GM19023 (cell line): ENCODE measurements around the gene RAB8A.
"Not testable (repeated sequence)": the region's sequence is repeated elsewhere in the genome, so short reads cannot be mapped to it uniquely, and the experiment has no call there.

Experiments
- ATAC-seq: cut with Tn5 transposase; IDR thresholded peaks from one replicate; pipeline ENCODE4 v1.9.1; 2021; ENCODE audit warnings: mild to moderate bottlenecking, moderate library complexity; ENCODE audit not compliant: unreplicated experiment

Gene RAB8A

DNA sequence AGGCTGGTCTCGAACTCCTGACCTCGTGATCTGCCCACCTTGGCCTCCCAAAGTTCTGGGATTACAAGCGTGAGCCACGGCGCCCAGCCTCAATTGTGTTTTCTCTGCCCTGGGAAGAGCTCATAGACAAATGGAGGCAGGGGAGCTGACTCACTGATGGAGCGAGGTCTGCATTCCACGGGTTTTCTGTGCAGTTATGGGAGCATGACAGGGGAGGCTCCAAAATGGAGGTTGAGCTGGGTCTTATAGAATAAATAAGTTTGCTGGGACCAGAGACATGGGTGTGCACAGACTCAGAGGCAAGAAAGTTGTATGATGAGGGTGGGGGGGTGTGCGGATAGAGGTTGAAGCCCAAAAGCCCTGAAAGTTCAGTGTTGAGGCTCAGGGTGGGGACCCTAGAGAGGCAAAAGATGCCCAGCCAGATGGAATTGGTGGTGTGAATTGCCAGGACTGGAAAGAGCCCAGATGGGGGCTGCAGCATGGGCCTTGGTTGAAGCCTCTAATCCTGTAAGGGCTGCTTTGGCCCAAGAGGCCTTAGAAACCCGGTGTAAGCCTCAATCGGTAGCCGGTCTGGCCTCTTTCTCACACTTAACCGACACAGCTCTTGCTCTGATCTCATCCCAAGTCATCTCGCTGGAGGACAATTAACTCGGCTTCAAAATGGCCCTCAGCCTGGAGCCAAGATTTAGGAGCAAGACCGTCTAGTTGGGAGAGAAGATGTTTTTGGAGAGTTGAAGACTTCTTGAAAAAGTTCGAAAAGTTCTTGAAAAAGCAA is 33.5 kb upstream of the RAB8A start:
- no peak for ATAC-seq

DNA sequence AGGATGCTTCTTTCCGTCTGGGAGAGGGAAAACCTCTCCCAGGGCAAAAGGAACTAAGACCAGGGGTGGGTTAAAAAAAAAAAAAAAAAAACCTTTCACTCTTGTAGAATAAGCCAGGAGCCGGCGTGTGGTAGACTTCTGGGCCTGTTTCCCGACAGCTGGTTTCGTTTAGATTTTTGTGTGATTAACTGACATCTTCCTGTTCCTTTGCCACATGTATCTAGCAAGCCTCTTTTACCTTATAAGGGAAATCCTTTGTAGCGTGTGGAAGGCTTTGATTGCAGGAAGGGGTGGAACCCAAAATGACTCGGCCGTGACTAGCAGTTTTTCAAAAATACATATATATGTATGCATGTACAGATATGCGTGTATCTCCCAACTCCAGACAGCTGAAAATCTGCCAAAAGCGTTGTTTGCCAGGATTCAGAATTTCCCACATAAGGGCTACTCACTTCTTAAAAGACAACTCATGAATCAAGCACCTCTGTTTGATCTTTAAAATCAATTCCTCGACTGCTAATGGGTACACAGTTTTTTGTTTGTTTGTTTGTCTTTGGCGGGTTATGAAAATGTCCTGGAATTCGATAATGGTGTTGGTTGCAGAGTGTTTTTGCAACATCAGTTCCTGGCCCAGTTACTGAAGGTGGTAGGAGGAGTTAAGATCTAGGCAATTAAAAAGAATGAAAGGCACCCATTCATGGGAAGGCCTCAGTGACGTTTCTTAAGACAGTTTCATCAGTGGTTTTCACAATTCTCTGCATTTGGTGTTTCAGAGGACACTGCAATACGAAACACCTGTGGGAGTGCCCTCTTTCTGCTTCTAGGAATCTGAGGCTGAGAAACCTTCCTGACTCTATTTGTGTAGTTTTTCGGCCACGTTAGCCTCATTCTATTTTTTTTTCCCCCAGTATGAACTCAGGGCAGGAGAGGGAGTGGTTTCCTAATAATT is 32.7 kb upstream of the RAB8A start:
- no peak for ATAC-seq

DNA sequence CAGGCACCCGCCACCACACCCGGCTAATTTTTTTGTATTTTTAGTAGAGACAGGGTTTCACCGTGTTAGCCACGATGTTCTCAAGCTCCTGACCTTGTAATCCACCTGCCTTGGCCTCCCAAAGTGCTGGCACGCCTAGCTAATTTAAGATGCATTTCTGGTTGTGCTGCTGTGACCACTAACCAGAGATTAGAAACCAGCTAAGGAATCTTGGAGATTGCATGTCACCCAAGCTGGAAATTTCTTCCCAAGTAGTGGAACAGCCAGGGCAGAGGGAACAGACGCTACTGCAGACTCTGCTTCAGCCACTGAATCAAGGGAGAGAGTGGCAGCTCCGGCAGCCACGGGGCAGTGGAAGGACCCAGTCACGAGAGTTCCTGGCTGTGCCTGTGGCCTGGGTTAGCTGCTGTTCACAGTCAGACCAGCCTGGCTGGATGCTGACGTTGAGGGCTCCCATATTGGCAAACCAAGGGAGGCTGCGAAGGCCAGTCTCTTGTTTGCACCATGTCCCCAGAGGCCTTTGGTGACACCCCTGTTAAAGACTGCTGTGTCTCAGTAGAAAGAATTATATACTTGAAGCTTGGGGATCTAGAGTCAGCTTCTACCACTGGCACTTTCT is 27.5 kb upstream of the RAB8A start:
- ATAC-seq, result no peak

DNA sequence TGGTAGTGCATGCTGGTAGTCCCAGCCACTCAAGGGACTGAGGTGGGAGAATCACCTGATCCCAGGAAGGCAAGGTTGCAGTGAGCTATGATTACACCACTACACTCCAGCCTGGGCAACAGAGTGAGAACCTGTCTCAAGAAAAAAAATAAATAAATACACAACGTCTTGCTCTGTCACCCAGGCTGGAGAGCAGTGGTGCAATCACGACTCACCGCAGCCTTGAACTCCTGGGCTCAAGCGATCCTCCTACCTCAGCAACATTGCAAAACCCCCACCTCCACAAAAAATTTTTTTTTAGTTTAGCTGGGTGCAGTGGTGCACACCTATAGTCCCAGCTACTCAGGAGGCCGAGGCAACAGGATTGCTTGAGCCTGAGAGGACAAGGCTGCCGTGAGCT is 26.6 kb upstream of the RAB8A start:
- ATAC-seq, result no peak

DNA sequence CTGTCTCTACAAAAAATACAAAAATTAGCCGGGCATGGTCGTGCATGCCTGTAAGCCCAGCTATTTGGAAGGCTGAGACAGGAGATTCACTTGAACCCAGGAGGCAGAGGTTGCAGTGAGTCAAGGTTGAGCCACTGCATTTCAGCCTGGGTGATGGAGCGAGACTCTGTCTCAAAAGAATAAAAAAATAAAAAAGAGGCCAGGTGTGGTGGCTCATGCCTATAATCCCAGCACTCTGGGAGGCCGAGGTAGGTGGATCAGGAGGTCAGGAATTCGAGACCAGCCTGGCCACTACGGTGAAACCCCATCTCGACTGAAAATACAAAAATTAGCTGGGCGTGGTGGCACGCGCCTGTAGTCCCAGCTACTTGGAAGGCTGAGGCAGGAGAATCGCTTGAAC is 24.3 kb upstream of the RAB8A start:
- not testable (repeated sequence) for ATAC-seq

DNA sequence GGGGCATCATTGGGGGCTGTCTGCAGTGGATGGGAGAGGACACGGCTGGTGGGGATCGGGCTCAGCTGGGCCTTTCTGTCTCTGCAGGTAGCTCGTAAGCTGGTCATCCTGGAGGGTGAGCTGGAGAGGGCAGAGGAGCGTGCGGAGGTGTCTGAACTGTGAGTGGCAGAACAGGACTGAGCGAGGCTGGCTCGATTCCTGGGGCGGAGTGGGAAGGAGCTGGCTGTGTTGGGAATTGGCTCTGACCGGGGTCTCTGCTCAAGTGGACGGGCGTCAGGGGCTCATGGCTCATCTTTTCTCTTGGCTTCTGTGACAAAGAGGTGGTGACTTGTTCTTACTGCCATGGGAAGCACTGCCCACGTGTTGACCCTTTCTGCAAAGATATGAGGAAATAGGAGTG is 23.7 kb upstream of the RAB8A start:
- ATAC-seq, result no peak

DNA sequence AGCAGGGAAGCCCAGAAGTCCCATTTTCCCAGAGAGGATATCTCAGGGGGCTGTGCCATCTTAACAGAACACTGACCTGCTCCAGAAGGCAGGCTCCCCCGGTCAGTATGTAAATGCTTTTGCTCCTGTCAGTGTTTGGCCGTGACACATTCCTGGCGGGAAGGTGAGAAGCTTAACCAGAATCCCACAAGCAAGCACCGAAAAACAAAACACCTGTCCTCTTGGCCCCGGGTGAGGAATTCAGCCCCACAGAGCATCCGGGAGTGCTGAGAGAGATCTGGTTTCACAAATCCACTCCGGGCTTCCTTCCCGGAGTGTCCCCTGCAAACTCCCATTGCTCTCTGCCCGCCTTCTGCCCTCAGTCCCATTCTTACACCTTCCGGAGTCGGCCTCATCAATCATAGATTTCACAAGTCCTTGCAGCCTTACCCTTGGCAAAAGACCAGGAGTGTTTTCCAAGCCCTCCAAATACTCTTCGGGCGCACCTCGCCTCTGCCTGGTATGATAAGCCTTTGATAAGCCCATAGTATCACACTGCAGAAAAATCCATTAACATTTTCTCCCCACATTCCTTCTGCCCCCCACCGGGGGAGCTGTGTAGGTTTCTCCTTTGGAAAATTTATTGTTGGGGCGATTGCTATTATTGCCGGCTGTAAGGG is 23.2 kb upstream of the RAB8A start:
- ATAC-seq, result no peak

DNA sequence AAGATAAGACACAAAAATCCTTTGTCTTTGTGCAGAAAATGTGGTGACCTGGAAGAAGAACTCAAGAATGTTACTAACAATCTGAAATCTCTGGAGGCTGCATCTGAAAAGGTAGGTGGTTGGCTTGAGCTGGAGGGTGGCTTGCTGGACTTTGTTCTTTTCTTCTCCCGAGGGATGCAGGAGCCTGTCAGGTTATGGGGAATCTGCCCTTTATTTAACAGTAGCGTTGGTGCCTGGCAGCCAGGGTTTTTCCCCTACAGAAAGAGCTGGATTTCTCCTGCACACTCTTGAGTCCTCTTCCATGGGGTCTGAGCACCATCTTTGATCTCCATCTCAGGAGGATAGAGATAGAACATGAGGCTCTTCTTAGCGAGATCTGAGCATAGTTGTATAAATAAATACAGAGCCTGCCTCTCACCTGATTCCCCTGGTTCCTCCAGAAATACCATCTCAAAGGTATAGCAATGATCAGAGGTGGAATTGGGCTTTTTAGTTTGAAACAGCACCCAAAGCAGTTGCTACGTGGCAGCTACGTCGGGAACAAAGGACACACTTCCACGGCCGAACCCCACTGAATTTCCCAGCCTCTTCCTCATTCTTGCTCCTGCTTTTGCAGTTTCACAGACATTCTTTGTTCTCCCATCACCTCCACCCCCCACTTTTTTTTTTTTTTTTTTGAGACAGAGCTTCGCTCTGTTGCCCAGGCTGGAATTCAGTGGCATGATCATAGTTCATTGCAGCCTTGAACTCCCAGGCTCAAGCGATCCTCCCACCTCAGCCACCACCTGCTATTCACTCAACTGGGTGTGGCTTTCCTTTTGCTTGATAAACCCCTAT is 22.5 kb upstream of the RAB8A start:
- ATAC-seq, result no peak

DNA sequence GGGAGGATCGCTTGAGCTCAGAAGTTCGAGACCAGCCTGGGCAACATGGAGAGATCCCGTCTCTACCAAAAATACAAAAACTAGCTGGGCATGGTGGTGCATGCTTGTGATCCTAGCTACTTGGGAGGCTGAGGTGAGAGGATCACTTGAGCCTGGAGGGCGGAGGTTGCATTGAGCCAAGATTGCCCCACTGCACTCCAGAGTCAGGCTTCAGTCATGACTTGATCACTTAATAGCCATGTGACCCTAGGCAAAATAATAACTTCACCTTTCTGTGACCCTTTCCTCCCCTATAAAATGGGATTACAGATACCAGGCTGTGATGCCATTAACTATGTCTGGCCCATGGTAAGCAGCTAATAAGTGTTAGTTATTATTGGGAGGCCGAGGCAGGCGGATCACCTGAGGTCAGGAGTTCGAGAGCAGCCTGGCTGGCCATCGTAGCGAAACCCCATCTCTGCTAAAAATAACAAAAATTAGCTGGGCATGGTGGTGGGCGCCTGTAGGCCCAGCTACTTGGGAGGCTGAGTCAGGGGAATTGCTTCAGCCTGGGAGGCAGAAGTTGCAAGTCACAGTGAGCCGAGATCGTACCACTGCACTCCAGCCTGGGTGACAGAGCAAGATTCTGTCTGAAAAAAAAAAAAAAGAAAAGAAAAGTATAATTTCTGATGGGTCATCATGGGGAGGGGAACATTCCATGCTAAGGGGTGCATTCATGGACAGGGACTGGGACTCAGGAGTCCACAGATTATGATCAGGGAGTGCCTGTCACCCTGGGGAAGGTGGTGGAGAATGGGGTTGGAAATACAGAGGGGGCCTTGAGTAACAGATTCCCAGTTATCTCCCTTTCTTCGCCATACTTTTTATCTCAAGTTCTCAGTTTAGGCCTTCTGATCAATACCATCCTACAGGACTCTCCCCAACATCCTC is 19.9 kb upstream of the RAB8A start:
- ATAC-seq, result no peak

DNA sequence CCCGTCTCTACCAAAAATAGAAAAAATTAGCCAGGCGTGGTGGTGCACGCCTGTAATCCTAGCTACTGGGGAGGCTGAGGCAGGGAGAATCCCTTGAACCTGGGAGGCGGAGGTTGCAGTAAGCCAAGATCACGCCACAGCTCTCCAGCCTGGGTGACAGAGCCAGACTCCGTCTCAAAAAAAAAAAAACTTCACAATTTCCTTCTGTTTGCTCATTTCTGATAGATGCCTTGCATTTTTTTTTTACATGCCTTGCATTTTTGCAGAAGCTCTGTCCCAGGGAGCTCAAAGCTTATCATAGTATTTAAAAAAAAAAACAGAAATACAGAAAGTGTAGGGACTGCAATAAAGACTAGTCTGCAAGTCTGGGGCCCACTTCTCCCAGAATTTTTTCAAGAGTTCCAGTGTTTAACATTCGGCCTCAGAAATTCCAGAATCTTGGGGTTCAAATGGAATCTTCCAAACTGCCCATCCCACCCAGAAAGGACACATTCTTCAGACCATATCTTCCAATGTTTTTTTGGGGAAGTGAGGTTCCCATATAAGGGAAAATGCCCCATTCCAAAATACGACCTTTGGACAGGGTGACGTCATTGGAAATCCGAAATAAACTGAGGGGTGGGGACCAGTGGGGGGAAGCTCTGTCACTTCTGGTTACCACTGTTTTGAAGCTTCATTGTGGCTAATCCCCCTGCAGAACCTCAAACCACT is 17.2 kb upstream of the RAB8A start:
- ATAC-seq, result no peak

DNA sequence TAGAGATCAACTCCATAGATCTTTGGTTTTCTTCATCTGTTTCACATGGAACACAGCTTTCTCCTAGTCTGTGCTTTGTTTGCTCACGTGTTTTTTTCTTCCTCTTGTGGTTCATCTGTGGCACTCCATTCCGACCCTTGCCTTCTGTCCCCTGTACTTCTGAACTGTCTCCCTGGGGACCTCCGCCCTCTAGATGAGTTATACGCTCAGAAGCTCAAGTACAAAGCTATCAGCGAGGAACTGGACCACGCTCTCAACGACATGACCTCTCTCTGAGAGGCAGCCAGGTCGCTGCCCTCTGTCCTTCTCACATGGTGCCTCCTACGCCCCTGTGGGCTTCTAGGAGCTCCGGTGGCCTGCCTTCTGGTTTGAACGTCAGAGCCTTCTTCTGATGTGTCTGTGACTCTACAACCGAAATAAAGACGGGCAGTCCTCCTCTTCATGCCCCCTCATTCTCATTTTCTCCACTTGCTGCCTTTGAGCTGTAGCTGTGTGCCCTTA is 16.6 kb upstream of the RAB8A start:
- no peak for ATAC-seq

DNA sequence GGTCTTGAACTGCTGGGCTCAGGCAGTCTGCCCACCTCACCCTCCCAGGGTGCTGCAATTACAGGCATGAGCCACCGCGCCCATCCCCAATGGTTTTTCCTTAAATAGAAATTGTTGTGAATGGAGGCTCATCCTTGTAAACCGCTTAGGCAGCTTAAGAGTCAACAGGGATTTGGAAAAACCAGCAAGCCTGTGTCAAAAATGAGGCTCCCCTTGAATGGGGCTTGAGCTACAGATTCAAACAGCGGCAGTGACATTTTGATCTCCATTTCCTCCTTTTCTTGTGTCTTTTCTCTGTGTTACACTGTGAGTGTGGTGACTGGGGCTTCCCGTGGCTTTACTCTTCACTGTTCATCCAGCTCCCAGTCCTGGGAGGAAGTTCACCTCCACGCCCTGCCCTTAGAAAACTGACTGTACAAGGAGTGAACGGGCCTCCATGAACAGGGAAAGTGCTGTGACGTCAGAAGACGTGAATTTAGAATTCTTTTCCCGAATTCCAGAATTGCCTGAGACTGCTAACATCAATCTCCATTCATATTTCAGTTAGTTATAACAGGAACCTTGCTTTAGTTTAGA is 15.3 kb upstream of the RAB8A start:
- ATAC-seq, result no peak

DNA sequence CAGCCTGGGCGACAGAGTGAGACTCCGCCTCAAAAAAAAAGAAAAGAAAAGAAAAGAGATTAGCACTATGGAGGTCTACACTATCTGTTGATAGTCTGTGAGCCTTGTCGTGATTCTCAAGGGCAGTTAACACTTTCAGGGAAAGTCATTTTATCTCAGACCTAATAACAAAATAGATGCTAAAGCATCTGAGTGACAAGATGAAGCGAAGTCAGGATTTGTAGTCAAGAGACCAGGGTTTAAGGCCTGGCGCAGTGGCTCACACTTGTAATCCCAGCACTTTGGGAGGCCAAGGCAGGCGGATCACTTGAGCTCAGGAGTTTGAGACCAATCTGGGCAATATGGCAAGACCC is 13.3 kb upstream of the RAB8A start:
- no peak for ATAC-seq

DNA sequence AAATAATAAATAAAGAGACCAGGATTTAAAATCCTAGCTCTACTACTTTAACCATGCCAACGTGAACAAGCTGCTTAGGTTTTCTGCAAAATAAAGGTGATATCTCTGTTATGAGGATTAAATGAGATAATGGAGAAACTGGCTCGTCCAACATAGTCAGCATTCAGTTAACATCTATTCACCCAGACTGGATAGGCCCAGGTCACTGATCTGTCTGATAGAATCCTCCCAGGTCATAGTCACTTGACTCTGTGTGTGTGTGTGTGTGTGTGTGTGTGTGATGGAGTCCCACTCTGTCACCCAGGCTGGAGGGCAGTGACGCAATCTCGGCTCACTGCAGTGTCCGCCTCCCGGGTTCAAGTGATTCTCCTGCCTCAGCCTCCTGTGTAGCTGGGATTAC is 12.9 kb upstream of the RAB8A start:
- no peak for ATAC-seq

DNA sequence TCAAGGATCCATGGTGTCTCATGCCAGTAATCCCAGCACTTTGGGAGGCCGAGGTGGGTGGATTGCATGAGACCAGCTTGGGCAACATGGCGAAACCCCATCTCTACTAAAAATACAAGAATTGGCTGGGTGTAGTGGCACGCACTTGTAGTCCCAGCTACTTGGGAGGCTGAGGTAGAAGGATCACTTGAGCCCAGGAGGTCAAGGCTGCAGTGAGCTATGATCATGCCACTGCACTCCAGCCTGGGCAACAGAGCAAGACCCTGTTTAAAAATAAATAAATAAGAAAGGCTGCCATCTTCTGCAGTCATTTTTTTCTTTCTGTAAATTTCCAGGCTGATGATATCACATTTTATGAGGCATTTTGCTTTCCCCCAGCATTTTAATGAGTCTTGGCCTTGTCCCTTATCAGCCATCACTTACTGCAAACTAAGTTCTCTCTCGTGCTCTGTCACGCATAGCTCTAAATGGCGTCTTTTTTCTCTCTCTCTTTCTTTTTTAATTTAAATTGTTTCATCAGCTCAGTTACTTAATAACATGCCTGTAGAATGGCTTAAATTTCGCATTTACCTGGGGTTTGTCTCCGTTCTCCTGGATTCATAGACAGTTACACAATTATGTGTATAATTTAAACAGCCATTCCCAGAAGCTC is 12.2 kb upstream of the RAB8A start:
- not testable (repeated sequence) for ATAC-seq

DNA sequence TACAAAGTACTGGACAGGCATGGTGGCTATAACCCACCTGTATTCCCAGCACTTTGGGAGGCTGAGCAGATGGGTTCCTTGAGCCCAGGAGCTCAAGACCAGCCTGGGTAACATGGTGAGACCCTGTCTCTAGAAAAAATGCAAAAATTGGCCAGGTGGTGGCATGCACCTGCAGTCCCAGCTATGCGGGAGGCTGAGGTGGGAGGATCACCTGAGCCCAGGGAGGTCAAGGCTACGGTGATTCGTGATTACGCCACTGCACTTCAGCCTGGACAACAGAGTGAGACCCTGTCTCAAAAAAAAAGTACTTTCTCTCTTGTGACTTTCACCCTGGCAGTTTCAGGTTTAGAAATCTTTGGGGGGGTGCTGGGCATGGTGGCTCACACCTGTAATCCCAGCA is 11.2 kb upstream of the RAB8A start:
- ATAC-seq, result no peak

DNA sequence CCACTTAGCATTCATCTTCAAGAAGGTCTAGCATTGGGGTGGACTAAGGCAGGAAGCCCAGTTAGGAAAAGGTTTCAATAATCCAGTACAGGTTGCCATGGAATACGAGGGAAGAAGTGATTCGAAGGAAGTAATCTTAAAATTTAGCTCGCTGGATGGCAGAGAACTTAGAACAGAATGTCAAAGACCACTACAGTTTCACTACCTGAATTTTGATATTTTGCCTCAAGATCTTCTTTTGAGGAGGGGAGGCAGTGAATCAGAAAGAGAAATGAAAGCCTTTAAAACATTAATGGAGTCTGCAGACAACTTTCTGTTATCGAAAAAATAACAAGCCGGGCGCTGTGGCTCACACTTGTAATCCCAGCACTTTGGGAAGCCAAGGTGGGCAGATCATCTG is 7.0 kb upstream of the RAB8A start:
- no peak for ATAC-seq

DNA sequence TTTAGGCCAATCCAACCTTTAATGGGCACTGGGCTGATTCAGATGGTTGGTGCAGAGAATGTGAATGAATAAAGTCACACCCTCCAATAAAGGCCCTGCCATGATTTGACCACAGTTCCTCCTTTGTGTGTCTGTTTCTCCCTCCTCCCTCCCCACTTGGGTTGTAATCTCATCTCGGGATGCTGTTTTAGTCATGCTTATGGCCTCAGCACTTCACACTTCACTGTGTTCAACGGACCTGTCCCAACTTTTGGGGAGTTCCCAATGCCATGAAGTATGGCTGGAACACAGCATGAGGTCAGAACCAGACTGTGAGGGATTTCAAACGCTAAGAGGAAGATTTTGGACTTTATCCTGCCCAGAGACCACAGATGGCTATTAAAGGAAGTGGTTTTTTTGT is 5.6 kb upstream of the RAB8A start:
- ATAC-seq, result no peak
